T47D (cell line): Measurements from ENCODE around the gene LTBP3.
A peak's percentile ranks its signal among the peaks of the same experiment; 100 is the strongest.
"Not testable (repeated sequence)": the region's sequence is repeated elsewhere in the genome, so short reads cannot be mapped to it uniquely, and the experiment has no call there.

Experiments used
- DNase-seq, 2 experiments: peaks; one replicate each; pipeline versions ENCODE4 v3.0.0 to v3.0.0-alpha.2; 2011 to 2012; ENCODE audit warnings: low read depth in 1 of 2, low spot score in 1 of 2
- JUND ChIP-seq: IDR thresholded peaks from 2 replicates; pipeline ENCODE4 v1.6.1; 2012; ENCODE audit warnings: low read depth
- in situ Hi-C: cut with HindIII; loops from 2 replicates; pipeline ENCODE4 v1.10.0; 2016; ENCODE audit warnings: low sequenced_read_pairs, low pct_unique_long_range_greater_than_20kb

The LTBP3 gene

DNA sequence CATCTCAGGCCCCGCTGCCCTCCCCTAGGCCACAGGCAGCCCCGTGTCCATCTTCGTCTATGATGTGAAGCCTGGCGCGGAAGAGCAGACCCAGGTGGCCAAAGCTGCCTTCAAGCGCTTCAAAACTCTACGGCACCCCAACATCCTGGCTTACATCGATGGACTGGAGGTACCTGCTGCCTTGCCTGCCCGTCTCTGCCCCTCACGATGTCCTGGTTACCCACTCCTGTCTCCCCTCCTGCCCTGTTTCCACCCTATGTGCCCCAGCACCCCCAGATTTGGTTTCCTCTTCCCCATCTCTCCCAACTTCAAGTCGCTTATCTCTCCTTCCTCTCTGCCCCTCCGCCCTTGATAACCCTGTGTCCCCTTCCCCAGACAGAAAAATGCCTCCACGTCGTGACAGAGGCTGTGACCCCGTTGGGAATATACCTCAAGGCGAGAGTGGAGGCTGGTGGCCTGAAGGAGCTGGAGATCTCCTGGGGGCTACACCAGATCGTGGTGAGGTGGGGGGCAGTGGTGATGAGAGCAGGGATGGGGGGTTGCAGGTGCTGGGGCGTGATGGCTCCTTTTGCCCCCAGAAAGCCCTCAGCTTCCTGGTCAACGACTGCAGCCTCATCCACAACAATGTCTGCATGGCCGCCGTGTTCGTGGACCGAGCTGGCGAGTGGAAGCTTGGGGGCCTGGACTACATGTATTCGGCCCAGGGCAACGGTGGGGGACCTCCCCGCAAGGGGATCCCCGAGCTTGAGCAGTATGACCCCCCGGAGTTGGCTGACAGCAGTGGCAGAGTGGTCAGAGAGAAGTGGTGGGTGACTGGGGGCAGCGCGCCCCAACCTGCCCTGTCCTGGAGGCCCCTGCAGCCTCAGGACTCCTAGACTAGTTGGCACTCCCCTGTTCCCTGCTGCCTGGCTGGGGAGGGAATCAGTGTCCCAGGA is 32.3 kb downstream of the LTBP3 start:
- in situ Hi-C loops: no loop called here
- no peak for TF ChIP-seq JUND

DNA sequence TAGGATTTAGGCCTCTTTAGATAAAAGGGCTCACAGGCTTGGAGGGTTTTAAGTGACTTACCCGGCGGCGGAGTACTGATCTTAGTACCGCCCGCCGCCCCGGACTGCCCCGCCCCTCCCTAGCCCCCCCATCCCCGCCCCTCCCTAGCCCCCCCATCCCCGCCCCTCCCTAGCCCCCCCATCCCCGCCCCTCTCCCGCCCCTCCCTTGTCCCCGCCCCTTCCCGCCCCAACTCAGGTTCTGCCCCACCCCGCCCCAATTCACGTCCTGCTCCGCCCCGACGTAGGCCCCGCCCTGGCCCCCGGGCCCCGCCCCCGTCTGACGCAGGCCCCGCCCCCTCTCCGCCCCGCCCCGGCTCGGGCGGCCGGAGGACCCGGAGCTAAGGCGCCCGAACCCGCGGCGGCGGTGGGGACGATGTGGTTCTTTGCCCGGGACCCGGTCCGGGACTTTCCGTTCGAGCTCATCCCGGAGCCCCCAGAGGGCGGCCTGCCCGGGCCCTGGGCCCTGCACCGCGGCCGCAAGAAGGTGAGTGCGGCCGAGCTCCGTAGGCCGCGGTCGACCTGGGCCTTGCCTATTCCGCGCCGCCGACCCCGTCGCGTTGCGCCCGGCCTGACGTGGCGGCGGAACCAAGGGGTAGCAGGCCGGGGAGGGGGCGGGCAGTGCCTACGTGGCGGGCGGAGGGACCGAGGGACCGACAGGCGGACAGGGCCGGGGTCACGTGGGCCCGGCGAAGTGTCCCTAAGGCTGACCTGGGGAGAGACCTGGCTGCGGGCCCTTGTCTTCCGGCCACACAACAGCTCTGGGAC is 33.2 kb downstream of the LTBP3 start, which contains the start of gene SCYL1:
Gene SCYL1, plus strand, starts transcription at position 343 of the 805 bp plus-strand sequence. Its CDS starts 71 bp downstream, at position 414.
- no peak for TF ChIP-seq JUND
- in situ Hi-C loops: no loop called here
- peak; percentile 83 to 90 for DNase-seq

More for the DNA sequence above, 32.3 kb downstream of the LTBP3 start:
- no peak for DNase-seq

DNA sequence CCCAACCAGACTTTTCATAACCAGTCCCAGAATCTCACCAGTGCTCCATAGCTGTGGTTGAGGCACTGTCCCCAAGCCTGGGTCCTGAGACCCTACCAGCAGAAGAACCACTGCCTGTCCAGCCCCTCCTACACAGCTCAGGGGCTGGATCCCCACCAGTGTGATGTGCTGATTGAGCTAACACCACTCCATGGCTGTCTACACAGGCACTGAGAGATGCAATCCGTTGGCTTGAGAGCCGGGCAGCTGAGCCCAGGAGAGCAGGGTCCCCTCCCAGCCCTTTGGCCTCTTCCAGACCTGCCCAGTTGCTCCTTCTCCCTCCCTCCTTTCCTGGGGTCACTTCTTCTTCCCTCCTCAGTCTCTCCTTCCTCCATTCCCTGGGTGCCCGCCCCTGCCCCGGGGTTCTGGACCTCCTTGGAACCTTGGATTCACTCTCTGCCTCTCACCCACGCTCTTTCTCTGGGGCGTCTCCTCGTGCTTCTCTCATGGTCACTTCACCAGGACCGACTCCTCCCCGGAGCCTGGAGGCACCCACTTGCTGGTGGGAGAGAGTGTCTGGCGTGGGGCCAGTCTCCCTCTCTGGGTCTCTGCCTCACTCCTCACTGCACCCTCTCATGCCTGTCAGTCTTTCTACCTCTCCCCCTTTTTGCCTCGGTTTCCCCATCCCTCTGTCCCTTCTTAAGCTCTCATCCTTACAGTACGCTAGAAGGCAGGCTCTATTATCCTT is 34.0 kb downstream of the LTBP3 start:
- no peak for TF ChIP-seq JUND
- no peak for DNase-seq
- in situ Hi-C loops: no loop called here

DNA sequence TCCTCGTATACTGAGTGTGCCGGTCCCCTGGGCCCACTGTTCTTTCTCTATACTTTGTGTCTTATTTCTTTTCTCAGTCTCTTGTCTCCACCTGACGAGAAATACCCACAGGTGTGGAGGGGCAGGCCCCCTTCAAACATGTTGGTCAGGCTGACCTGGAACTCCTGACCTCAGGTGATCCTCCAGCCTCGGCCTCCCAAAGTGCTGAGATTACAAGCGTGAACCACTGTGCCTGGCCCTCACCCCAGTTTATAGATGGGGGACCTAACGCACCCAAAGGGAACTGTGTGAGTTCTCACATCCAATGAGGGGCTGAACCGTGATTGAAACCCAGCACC is 34.6 kb downstream of the LTBP3 start:
- in situ Hi-C loops, DNase-seq: not testable (repeated sequence)

DNA sequence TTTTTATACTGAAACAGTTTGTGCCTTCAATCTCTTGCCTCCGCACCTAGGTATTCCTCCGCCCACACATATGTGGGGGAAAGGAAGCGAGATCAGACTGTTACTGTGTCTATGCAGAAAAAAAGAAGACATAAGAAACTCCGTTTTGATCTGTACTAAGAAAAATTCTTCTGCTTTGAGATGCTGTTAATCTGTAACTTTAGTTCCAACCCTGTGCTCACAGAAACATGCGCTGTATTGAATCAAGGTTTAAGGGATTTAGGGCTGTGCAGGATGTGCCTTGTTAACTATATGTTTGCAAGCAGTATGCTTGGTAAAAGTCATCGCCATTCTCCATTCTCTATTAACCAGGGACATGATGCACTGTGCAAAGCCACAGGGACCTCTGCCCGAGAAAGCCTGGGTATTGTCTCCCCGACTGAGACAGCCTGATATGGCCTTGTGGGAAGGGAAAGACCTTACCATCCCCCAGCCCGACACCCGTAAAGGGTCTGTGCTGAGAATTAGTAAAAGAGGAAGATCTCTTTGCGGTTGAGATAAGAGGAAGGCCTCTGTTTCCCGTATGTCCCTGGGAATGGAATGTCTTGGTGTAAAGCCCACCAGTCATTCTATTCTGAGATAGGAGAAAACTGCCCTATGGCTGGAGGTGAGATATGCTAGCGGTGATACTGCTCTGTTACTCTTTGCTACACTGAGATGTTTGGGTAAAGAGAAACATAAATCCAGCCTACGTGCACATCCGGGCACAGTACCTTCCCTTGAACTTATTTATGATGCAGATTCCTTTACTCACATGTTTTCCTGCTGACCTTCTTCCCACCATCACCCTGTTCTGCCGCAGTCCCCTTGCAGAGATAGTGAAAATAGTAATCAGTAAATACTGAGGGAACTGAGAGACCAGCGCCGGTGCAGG is 35.2 kb downstream of the LTBP3 start:
- in situ Hi-C loops, DNase-seq: not testable (repeated sequence)

DNA sequence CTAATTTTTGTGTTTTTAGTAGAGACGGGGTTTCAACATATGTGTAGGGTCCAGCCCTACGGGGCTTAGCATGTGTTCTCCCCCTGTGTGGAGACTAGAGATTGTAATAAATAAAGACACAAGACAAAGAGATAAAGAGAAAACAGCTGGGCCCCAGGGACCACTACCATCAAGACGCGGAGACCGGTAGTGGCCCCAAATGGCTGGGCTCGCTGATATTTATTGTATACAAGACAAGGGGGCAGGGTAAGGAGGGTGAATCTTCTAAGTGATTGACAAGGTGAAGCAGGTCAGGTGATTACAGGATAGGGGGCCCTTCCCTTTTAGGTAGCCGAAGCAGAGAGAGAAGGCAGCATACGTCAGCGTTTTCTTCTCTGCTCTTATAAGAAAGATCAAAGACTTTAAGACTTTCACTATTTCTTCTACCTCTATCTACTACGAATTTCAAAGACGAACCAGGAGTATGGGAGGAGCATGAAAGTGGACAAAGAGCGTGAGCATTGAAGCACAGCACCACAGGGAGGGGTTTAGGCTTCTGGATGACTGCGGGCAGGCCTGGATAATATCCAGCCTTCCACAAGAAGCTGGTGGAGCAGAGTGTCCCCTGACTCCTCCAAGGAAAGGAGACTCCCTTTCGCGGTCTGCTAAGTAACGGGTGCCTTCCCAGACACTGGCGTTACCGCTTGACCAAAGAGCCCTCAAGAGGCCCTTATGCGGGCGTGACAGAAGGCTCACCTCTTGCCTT is 36.2 kb downstream of the LTBP3 start:
- in situ Hi-C loops, DNase-seq: not testable (repeated sequence)

DNA sequence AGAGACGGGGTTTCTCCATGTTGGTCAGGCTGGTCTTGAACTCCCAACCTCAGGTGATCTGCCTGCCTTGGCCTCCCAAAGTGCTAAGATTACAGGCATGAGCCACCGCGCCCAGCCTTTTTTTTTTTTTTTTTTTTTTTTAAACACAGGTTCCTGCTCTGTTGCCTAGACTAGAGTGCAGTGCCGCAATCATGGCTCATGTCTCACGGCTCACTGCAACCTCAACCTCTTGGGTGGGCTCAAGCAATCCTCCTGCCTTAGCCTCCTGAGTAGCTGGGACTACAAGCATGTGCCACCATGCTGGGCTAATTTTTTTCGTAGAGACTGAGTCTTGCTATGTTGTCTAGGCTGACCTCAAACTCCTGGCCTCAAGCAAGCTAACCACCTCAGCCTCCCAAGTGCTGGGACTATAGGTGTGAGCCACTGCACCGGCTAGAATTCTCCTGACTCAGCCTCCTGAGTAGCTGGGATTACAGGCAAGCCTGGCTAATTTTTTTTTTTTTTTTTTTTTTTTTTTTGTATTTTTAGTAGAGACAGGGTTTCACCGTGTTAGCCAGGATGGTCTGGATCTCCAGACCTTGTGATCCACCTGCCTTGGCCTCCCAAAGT is 39.1 kb downstream of the LTBP3 start:
- in situ Hi-C loops, DNase-seq: not testable (repeated sequence)

DNA sequence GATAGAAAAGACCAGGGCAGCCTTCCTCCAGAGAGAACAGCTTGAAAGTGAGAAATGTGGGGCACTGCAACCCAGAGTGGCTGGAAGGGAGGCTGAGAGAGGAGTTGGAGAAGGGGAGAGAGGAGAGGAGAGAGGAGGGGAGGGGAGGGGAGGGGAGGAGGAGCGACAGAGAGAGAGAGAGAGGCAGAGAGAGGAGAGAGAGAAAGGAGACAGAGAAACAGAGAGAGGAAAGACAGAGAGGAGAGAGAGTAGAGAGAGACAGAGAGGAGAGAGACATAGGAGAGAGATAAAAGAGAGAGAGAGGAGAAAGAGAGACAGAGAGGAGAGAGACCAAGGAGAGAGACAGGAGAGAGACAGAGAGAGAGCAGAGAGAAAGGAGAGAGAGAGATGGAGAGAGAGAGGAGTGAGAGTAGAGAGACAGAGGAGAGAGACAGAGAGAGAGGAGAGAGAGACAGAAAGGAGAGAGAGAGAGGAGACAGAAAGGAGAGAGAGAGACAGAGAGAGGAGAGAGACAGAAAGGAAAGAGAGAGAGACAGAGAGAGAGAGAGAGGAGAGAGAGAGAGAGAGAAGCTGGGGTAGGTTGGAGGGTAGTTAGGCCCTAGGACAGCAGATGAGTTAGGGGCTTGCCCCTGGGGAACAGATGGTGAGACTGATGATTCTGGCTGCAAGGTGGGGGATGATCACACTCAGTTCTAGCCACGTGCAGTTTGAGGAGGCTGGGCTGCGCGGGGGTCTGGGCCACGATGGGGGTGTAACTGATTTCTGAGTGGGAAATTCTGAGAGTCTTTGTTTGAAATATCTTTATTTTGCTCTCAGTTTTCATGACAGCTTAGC is 41.8 kb downstream of the LTBP3 start:
- DNase-seq: peak in 1 of 2 experiments; percentile 54
- in situ Hi-C loops: no loop called here
- TF ChIP-seq JUND: no peak

DNA sequence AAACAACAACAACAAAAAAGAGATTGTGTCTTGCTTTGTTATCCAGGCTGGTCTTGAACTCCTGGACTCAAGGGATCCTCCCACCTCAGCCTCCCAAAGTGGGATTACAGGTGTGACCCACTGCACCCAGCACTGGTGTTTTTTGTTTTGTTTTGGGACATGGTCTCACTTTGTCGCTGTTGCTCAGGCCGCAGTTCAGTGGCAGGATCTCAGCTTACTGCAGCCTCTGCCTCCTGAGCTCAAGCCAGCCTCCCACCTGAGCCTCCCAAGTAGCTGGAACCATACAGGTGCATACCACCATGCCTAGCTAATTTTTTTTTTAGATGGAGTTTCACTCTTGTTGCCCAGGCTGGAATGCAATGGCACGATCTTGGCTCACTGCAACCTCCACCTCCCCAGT is 45.8 kb downstream of the LTBP3 start:
- DNase-seq, in situ Hi-C loops: not testable (repeated sequence)

DNA sequence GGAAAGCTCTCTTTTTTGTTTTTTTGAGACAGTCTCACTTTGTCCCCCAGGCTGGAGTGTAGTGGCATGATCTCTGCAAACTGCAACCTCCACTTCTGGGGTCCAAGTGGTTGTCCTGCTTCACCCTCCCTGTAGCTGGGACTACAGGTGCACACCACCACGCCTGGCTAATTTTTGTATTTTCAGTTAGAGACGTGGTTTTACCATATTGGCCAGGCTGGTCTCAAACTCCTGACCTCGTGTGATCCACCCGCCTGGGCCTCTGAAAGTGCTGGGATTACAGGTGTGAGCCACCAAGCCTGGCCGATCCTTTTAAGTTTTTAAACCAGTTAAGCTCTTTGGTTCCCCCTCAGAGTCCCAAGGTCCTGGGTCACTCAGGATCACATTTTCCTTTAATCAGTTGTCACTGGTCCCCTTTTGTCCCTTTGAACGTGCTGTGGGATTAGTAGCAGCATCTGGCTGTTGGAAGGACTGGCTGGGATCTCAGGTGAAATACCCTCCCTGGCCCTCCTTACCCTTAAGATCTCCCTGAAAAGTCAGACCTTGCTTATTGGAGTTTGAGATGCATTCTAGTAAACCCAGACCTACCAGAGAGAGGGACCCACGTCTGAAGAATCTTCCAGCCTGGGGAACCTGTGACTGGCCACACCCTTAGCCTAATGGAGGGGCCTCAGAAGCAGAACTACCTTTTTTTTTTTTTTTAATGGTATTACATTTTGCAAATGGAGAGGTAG is 51.2 kb downstream of the LTBP3 start:
- DNase-seq: peak in 1 of 2 experiments; percentile 96
- TF ChIP-seq JUND: peak; percentile 14; the same call in 1 of the 2 replicates
- in situ Hi-C loops: no loop called here
